NK-92 (cell line): Measurements from ENCODE around the gene ING3.

Experiments
- DNase-seq: peaks from one replicate; lab custom pipeline; 2025; ENCODE audit not compliant: unreplicated experiment; lab: John Stamatoyannopoulos, UW

The ING3 gene

GRCh38 chr7:120988591-120989256 lies 38.1 kb downstream of the ING3 start, which contains the start of gene CPED1:
TSS of gene CPED1 (plus strand) at chr7:120988711. CDS start at chr7:120989622, 911 bp downstream.
- DNase-seq = no peak

DNA sequence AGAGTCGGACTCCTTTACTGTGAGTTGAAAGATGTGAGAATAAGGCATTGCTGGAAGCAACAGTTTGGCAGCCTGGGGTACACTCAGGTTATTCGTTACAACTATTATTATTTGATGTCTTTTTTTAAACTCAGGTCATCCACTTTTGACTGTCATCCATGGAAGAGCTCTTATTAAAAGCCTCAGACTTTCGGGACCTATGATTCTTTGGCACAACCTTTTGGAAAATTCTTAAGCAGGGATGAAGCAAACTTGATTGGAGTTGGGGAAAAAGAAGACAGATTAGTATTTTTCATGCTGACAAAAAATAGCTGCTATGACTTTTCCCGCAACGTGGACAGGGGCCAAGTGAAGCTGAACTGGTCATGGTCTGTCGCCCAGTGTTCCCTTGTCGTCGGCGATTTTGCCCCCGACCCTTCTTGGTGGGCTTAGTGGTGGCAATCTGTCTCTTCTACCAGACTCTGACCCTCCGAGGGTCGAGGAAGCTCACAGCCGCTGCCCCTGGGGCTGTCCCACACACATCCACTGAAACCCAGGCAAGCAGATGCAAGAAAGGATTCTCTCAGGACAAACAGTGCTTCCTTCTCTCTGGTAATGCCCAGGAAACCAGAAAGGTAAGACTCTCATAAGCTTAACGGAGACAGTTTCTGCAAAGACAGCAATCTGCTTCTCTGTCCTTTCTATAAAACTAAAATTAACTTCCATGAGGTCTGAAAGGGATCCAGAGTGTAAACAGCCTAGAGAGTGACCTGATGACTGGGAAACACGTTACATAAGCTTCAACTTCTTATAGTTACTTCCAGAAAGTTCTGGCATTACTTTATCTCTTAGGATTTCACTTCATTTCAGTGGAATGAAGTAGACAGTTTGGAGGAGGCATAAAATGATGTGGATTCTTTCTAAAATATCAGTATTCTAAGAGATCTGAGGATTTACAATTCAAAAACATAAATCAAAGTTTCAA lies 39.0 kb downstream of the ING3 start:
- no peak for DNase-seq

GRCh38 chr7:120990468-120991118 lies 40.0 kb downstream of the ING3 start:
- no peak for DNase-seq

GRCh38 chr7:120991161-120991560 lies 40.6 kb downstream of the ING3 start:
- no peak for DNase-seq

DNA sequence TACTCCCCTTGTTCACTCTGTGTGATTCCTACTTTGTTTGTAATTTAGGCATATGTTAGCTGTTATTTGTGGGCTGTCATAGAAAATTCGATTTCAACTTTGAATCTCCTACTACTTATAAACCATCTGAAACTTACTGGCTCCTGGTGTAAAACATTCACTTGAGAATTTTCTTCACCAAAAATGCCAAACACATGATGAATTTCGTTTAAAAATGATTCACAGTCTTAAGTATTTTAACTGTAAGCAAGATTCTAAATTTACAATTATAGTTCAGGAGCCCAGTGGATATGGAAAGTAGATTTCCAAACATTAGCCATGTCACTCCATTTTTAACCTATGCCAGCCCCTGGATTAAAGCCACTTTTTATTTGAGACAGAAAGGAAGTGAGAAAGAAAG lies 41.0 kb downstream of the ING3 start:
- DNase-seq = no peak

GRCh38 chr7:120992272-120992964 lies 41.8 kb downstream of the ING3 start:
- DNase-seq = no peak

- DNase-seq = no peak
These were observed 42.5 kb downstream of the ING3 start for GRCh38 chr7:120992965-120993494.

DNA sequence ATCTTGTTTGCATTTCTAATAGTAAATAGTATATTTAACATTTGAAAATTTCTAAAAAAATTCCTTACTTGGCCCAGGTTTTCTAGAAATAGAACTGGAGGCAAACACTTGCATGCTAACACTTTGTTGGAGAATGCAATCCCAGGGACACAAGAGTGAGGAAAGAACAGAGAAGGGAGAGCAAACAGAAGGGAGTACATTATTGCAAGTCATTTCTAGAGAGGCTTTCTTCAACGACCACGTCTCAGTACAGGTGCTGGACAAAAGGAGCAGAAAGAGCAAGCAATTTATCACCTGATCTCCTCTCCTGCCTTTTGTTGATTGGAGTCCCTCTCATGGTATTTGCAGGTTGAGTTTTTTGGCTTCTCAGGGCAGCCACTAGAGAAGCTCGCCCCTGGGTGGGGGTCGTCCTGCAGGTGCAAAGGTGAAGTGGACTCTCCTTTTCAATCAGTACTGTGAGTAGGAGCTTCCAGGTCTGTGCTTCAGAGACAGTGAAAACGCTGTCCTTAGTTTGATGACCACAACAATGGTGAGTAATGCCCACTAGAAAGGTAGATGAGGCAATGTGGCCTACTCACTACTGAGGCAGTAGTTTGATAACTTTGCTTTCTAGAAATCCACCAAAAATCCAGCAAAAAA lies 43.1 kb downstream of the ING3 start:
- no peak for DNase-seq

- DNase-seq = no peak
These were observed 44.2 kb downstream of the ING3 start for GRCh38 chr7:120994512-120995410.

GRCh38 chr7:120995654-120996053 lies 45.1 kb downstream of the ING3 start:
- DNase-seq = no peak

DNA sequence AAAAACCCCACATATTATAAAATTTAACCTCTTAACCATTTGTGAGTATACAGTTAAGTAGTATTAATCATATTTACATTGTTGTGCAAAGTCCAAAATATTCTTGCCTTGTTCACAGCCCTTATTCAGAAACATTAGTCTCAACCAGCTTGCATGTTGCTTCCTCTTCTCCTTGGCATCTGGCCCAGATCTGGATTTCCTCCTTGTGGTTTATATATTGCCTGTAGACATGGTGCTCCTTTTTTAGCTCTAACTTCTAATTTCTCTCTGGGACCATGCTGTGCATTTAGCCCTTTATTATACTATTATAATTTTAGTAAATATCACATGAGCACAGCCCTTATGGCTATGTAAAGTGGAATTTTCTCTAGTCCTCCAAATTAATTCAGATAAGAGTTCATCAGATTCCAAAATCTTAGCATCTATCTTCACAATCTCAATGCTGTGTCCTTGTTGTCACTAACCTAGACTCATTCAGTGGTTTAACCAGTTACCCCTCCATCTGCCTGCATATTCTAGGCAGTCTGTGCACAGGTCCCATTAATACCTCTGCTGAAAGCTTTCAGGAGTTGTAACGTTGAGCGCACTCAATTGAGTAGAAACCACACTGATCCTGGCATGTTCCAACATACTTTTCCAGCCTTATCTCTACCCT lies 45.9 kb downstream of the ING3 start:
- no peak for DNase-seq

DNA sequence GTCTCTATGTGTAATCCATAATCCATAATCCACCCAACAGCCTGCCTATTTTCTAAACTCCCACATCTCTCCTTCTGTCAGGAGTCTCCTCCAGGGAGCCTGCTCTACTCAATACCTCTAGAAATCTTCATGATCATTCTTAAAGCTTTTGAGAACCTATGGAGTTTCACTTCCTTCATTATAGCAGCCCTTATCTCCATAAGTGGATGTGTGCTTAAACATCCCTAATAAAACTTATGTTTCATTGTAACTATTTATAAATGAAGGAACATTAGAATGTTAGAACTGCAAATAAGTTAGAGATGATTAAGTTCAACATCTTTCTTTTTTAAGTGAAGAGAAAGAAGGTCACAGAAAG lies 46.4 kb downstream of the ING3 start:
- DNase-seq = no peak

DNA sequence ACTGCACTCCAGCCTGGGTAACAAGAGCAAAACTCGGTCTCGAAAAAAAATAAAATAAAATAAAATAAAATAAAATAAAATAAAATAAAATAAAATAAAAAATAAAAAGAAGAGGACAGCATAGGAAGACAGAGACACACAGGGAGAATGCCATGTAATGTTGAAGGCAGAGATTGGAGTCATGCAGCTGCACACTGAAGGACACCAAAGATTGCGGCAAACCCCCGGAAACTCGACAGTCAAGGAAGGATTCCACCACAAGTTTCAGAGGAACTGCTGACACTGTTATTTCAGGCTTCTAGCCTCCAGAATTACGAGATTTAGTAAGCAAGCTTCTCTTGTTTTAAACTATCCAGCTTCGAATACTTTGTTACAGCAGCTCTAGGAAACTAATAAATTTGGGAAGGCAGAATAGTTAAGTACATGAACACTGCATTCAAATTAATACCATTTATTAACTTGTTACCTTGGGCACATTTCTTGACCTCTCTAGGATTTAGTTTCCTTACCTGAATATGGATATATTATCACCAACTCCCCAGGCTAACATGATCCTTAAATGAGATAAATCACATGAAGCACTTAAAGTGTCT lies 47.4 kb downstream of the ING3 start:
- DNase-seq = no peak

DNA sequence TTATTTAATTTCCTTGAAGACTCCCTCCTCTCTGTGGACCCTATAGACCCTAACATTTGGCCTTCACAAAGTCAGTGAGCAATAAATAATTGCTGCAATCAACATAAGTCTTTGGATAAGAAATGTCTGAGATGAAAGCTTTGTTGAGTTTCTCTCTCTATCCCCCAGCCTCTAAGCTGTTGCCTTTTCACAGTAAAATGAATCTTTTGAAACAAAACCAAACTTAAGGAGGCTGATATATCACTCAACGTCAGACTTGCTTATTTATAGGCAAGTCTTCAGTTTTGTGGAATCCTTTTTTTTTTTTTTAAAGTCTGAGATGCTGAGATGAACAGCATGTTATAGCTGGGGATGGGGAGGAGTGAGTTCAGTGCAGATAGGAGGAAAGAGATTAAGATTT lies 47.9 kb downstream of the ING3 start:
- DNase-seq = no peak

- no peak for DNase-seq
These were observed 48.5 kb downstream of the ING3 start for GRCh38 chr7:120998996-120999565.

- no peak for DNase-seq
These were observed 49.8 kb downstream of the ING3 start for GRCh38 chr7:121000081-121000983.

GRCh38 chr7:121001234-121001906 lies 50.8 kb downstream of the ING3 start:
- DNase-seq = no peak
